IMR-90 (cell line): ENCODE data around the gene CERS6. TPM values are rescaled to one million over a fixed set of nuclear protein-coding genes. Genes with fewer than 3 reads are reported as not detected.

Experiments used
- ATAC-seq: fragments of 200-7000 bp; cut with Tn5 transposase; 2 replicates; pipeline ENCODE4 v1.9.1; 2020; ENCODE audit warnings: low read depth, mild to moderate bottlenecking, moderate library complexity
- BruUV-seq: library from RNA; stranded (reverse); fragments of 400-500 nt; replicated peaks from 2 replicates; lab custom pipeline; 2021; lab: Mats Ljungman, UMichigan
- CTCF ChIA-PET: fragments of 300-600 bp; formaldehyde crosslinking; extraction: SDS; loops from one replicate; lab custom pipeline; 2021; ENCODE audit warnings: antibody characterized with exemption; lab: Yijun Ruan, JAX
- POLR2A ChIA-PET: fragments of 300-600 bp; sonication (Branson Sonifier 250); formaldehyde crosslinking; loops from one replicate; lab custom pipeline; 2022; ENCODE audit warnings: antibody characterized with exemption; ENCODE audit not compliant: unreplicated experiment; lab: Charles Lee
- DNase-seq: peaks from one replicate; pipeline ENCODE4 v3.0.0; 2013
- H2AFZ ChIP-seq: replicated peaks from 2 replicates; pipeline ENCODE3; 2013; ENCODE audit warnings: low read length, mild to moderate bottlenecking; ENCODE audit not compliant: poor library complexity
- H2AK5ac ChIP-seq: 2 replicates; pipeline ENCODE4 v1.6.1; 2013; ENCODE audit warnings: low read depth, low read length, inconsistent platforms
- H2AK9ac ChIP-seq: replicated peaks from 2 replicates; pipeline ENCODE3; 2013; ENCODE audit warnings: mild to moderate bottlenecking, low read depth, low read length, moderate library complexity; ENCODE audit not compliant: poor library complexity
- H2BK120ac ChIP-seq: 2 replicates; pipeline ENCODE4 v1.6.1; 2013; ENCODE audit warnings: low read depth, low read length, inconsistent platforms
- H2BK15ac ChIP-seq: 3 replicates; pipeline ENCODE4 v1.6.1; 2013; ENCODE audit warnings: low read depth, low read length, inconsistent platforms
- H2BK20ac ChIP-seq: 2 replicates; pipeline ENCODE4 v1.6.1; 2013; ENCODE audit warnings: low read depth, mild to moderate bottlenecking, inconsistent platforms, low read length, moderate library complexity
- H2BK5ac ChIP-seq: 2 replicates; pipeline ENCODE4 v1.6.1; 2013; ENCODE audit warnings: mild to moderate bottlenecking, low read depth, low read length, inconsistent platforms; ENCODE audit not compliant: poor library complexity, severe bottlenecking
- H3K14ac ChIP-seq: replicated peaks from 2 replicates; pipeline ENCODE4 v1.6.1; 2013; ENCODE audit warnings: low read depth, low read length, inconsistent platforms
- H3K18ac ChIP-seq: 2 replicates; pipeline ENCODE4 v1.6.1; 2013; ENCODE audit warnings: low read depth, low read length, control low read depth
- H3K23ac ChIP-seq: 2 replicates; pipeline ENCODE4 v1.6.1; 2013; ENCODE audit warnings: low read depth, low read length, inconsistent platforms
- H3K27ac ChIP-seq: 2 replicates; pipeline ENCODE4 v1.5.1; 2013; ENCODE audit warnings: mild to moderate bottlenecking, control low read depth, low read length; ENCODE audit not compliant: insufficient read depth
- H3K27me3 ChIP-seq: 2 replicates; pipeline ENCODE4 v1.6.1; 2013; ENCODE audit warnings: low read length; ENCODE audit not compliant: control insufficient read depth, insufficient read depth
- H3K36me3 ChIP-seq: 2 replicates; pipeline ENCODE4 v1.6.1; 2013; ENCODE audit warnings: low read length, mixed read lengths; ENCODE audit not compliant: control insufficient read depth, insufficient read depth
- H3K4ac ChIP-seq: 2 replicates; pipeline ENCODE4 v1.6.1; 2013; ENCODE audit warnings: low read depth, low read length, inconsistent platforms
- H3K4me1 ChIP-seq: 2 replicates; pipeline ENCODE4 v1.6.1; 2013; ENCODE audit warnings: low read length, mixed read lengths; ENCODE audit not compliant: control insufficient read depth, insufficient read depth
- H3K4me2 ChIP-seq: 2 replicates; pipeline ENCODE4 v1.6.1; 2013; ENCODE audit warnings: low read depth, mild to moderate bottlenecking, control low read depth, low read length, moderate library complexity
- H3K4me3 ChIP-seq: 2 replicates; pipeline ENCODE4 v1.5.1; 2013; ENCODE audit warnings: low read depth, mild to moderate bottlenecking, control low read depth, low read length, moderate library complexity; ENCODE audit not compliant: insufficient read depth
- H3K56ac ChIP-seq: 2 replicates; pipeline ENCODE4 v1.6.1; 2013; ENCODE audit warnings: low read length, inconsistent platforms; ENCODE audit not compliant: insufficient read depth; ENCODE audit errors: extremely low read depth
- H3K79me1 ChIP-seq, 2 experiments: 2 replicates each; pipeline ENCODE4 v1.6.1; 2013; ENCODE audit warnings: low read length in 2 of 2, inconsistent platforms in 1 of 2, low read depth in 1 of 2
- H3K9ac ChIP-seq: 2 replicates; pipeline ENCODE4 v1.6.1; 2013; ENCODE audit warnings: low read depth, low read length, control low read depth
- H3K9me1 ChIP-seq: 2 replicates; pipeline ENCODE4 v1.6.1; 2013; ENCODE audit warnings: low read length, inconsistent platforms; ENCODE audit not compliant: insufficient read depth
- H3K9me3 ChIP-seq: 2 replicates; pipeline ENCODE4 v1.6.1; 2013; ENCODE audit warnings: low read length; ENCODE audit not compliant: control insufficient read depth, insufficient read depth
- H4K20me1 ChIP-seq: 2 replicates; pipeline ENCODE4 v1.6.1; 2013; ENCODE audit warnings: low read length, inconsistent platforms; ENCODE audit not compliant: insufficient read depth
- H4K5ac ChIP-seq: 2 replicates; pipeline ENCODE4 v1.6.1; 2013; ENCODE audit warnings: mild to moderate bottlenecking, low read depth, low read length, control low read depth
- H4K8ac ChIP-seq, 2 experiments: 2 replicates each; pipeline ENCODE4 v1.6.1; 2013; ENCODE audit warnings: low read depth in 2 of 2, low read length in 2 of 2, control low read depth in 1 of 2, inconsistent platforms in 1 of 2
- H4K91ac ChIP-seq: 2 replicates; pipeline ENCODE4 v1.6.1; 2013; ENCODE audit warnings: low read depth, low read length, inconsistent platforms; ENCODE audit not compliant: insufficient read depth
- FOS ChIP-seq: fragments of 150-350 bp; IDR thresholded peaks from 2 replicates; pipeline ENCODE4 v1.6.1; 2016; ENCODE audit warnings: low read depth, low read length
- RFX5 ChIP-seq: IDR thresholded peaks from 2 replicates; pipeline ENCODE4 v1.8.0; 2012; ENCODE audit warnings: low read depth, mild to moderate bottlenecking, low read length, moderate library complexity
- USF2 ChIP-seq: fragments of 150-350 bp; IDR thresholded peaks from 2 replicates; pipeline ENCODE4 v1.6.1; 2017; ENCODE audit warnings: mild to moderate bottlenecking, antibody characterized with exemption, low read length, low read depth
- WGBS, 2 experiments: methylation state at CpG; one replicate each; pipeline versions ENCODE4 v1.1.5 to v1.1.7; 2013; ENCODE audit warnings: missing lambda C conversion rate in 2 of 2; ENCODE audit not compliant: insufficient read length in 1 of 2; ENCODE audit errors: extremely low coverage in 2 of 2; 5-methylcytosine and 5-hydroxymethylcytosine counted together
- dilution Hi-C: fragments of 300-500 bp; cut with HindIII; formaldehyde crosslinking; loops from one replicate; pipeline ENCODE4 v1.14.3; 2018; ENCODE audit warnings: low sequenced_read_pairs; ENCODE audit not compliant: unreplicated experiment
- in situ Hi-C: fragments of 300-500 bp; cut with MboI; formaldehyde crosslinking; loops from 3 replicates; pipeline ENCODE4 v1.14.3; 2019; ENCODE audit warnings: low sequenced_read_pairs, inconsistent platforms, mixed read lengths
- intact Hi-C: fragments of 100-400 bp; cut with micrococcal nuclease; formaldehyde crosslinking; loops from 2 replicates; pipeline ENCODE4 v1.10.0; 2022
- polyA plus RNA-seq, 3 experiments: library from polyadenylated mRNA; depleted of rRNA; stranded (reverse); fragments of >200 nt; gene quantifications; 2 replicates each; pipeline ENCODE4 v1.2.3, GENCODE V29; 2012; ENCODE audit warnings: low replicate concordance in 1 of 3
- total RNA-seq: library from RNA; depleted of rRNA; stranded (reverse); fragments of >200 nt; gene quantifications from 2 replicates; pipeline ENCODE4 v1.2.3, GENCODE V29; 2012

The CERS6 gene
- total and polyA plus RNA-seq, 2 of the 4 experiments (the other 2 are of a cell fraction): 2.1 to 5.7 TPM

GRCh38 chr2:168452781-168453180 is 3.3 kb upstream of the CERS6 start:
- Histone ChIP-seq H3K23ac (no peak overlapping the region), H3K9ac (no peak overlapping the region), H3K14ac (no peak overlapping the region), H2BK20ac (no peak overlapping the region), H3K27me3 (peaks cover 2% of the 10 kb centered on the region; the same call in 1 of the 2 replicates), H3K79me1 (no peaks in the 10 kb centered on the region), H3K56ac (no peak overlapping the region), H2AK5ac (no peak overlapping the region), H3K4me3 (no peak overlapping the region), H3K9me1 (no peaks in the 10 kb centered on the region), H4K91ac (no peak overlapping the region), H2AK9ac (no peak overlapping the region), H4K8ac (no peak overlapping the region), H3K27ac (no peak overlapping the region), H2BK15ac (no peak overlapping the region), H2AFZ (no peak overlapping the region), H3K36me3 (no peaks in the 10 kb centered on the region), H4K20me1 (no peaks in the 10 kb centered on the region), H3K9me3 (peaks cover 3% of the 10 kb centered on the region; the same call in 1 of the 2 replicates), H3K4me2 (no peak overlapping the region), H3K4me1 (no peaks in the 10 kb centered on the region), H4K5ac (no peak overlapping the region), H2BK5ac (no peak overlapping the region), H3K18ac (no peak overlapping the region), H2BK120ac (no peak overlapping the region), H3K4ac (no peak overlapping the region)
- intact Hi-C loops (loop anchor here (10.0 kb wide), 2 partner anchors 208 to 302 kb away; partner anchors contain the start of gene STK39), dilution Hi-C loops (no loop called here), in situ Hi-C loops (no loop called here)
- DNase-seq (no peak), ATAC-seq (no peak)
- no peak for TF ChIP-seq FOS
- no peak for TF ChIP-seq USF2
- no peak for TF ChIP-seq RFX5
- 80% methylated on average over 1 of the region's 3 CpGs; no CpG with 5 or more reads in 1 of the 2 experiments for WGBS, 2 experiments
- BruUV-seq: no TSS peak
- POLR2A ChIA-PET: no interaction called here
- CTCF ChIA-PET: interaction anchor here (0.6 kb wide), 1 partner anchor 25 kb away, joined by 3 read pairs; no protein-coding TSS in a partner anchor
